ENCODE results near the gene POFUT2.

DNA sequence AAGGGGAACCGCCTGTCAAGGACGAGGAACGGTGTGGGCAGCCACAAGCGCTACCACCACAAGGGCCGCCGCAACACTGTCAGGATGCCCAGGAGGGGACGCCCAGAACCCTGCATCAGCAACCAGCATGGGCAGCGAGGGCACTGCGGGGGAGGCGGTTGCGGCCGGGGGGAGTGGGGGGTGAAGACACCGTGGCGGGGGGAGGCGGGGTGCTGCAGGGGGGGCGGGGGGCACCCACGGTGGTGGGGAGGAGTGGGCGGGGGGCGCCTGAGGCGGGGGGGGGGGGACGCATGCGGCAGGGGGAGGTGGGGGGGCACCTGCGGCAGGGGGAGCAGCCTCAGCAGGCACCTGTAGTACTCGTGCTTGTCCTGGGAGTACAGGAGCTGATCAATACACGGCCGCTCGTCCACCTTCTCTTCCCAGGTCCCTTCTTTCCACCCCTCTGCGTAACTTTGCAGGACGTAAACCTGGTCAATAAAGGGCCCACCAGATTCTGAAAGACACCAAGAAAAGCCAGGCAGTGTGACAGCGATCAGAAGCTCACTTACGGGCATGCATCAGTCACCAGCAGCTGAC is 4.6 kb downstream of the POFUT2 start:
- TF ChIP-seq POLR2A (IDR thresholded peaks at IDR 0.05), result no peak
- TF ChIP-seq, protein P1, sequence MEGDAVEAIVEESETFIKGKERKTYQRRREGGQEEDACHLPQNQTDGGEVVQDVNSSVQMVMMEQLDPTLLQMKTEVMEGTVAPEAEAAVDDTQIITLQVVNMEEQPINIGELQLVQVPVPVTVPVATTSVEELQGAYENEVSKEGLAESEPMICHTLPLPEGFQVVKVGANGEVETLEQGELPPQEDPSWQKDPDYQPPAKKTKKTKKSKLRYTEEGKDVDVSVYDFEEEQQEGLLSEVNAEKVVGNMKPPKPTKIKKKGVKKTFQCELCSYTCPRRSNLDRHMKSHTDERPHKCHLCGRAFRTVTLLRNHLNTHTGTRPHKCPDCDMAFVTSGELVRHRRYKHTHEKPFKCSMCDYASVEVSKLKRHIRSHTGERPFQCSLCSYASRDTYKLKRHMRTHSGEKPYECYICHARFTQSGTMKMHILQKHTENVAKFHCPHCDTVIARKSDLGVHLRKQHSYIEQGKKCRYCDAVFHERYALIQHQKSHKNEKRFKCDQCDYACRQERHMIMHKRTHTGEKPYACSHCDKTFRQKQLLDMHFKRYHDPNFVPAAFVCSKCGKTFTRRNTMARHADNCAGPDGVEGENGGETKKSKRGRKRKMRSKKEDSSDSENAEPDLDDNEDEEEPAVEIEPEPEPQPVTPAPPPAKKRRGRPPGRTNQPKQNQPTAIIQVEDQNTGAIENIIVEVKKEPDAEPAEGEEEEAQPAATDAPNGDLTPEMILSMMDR (IDR thresholded peaks at IDR 0.05), result no peak

Data from adrenal gland (tissue), 5 donors.